ENCODE results near the gene SHISAL2A. TPM values are rescaled to one million over a fixed set of nuclear protein-coding genes. Genes with fewer than 3 reads are reported as not detected.

SHISAL2A gene
- polyA plus RNA-seq, 1 donor (not counting 4 experiments of a cell fraction or from before 2014, with no cell fraction given): 0.04 TPM

DNA sequence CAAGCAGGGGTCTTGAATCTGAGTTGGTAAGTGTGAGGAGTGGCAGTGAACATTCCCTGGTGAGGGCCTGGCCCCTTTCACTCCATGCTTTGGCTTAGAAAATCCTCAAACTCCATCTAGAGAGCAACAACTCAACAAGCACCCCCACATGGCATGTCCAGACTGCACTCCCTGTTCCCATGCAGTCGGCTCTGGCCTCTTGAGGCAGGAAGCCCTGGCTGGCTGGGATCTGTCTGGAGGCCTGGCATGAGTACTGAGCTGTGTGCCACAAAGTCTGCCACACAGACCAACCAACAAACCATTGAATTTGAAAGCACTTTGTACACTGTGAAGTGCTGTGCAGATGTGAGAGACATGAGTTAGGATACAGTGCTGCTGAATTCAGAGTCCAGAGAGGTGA is 40.0 kb downstream of the SHISAL2A start:
- dilution Hi-C loops (cut with MboI; ENCODE audit: extremely low pct_ligation_motif_present, low sequenced_read_pairs): no loop called here
- peak overlapping the region; percentile 83 for H2AFZ ChIP-seq (ENCODE audit: control insufficient read depth, low read length)
- DNase-seq (ENCODE audit: low read depth, low spot score): no peak

DNA sequence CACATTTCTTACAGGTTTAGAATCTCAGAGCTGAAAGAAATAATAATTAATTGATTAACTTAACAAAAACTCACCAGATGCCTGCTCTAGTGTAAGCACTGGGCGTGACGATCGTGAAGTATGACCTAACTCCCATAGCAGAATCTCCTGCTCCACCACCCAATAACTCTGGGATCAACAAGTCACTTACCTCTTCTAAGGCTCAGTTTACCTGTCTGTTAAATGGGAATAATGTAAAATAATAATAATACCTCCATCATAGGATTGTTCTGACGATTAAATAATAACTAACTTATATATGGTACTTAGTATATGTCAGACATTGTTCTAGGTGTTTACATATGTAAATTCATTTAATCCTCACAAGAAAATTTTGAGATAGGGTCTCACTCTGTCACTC is 40.5 kb downstream of the SHISAL2A start:
- H3K27ac ChIP-seq (ENCODE audit: control insufficient read depth, insufficient read depth, low read length): peak overlapping the region; percentile 29
- H3K9me3 ChIP-seq (ENCODE audit: control insufficient read depth, low read depth, low read length): no peaks in the 10 kb centered on the region
- no peak overlapping the region for H2AFZ ChIP-seq (ENCODE audit: control insufficient read depth, low read length)
- no peak for TF ChIP-seq EZH2 (IDR thresholded peaks at IDR 0.05; ENCODE audit: low read length)
- TF ChIP-seq, protein P1, sequence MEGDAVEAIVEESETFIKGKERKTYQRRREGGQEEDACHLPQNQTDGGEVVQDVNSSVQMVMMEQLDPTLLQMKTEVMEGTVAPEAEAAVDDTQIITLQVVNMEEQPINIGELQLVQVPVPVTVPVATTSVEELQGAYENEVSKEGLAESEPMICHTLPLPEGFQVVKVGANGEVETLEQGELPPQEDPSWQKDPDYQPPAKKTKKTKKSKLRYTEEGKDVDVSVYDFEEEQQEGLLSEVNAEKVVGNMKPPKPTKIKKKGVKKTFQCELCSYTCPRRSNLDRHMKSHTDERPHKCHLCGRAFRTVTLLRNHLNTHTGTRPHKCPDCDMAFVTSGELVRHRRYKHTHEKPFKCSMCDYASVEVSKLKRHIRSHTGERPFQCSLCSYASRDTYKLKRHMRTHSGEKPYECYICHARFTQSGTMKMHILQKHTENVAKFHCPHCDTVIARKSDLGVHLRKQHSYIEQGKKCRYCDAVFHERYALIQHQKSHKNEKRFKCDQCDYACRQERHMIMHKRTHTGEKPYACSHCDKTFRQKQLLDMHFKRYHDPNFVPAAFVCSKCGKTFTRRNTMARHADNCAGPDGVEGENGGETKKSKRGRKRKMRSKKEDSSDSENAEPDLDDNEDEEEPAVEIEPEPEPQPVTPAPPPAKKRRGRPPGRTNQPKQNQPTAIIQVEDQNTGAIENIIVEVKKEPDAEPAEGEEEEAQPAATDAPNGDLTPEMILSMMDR (optimal IDR thresholded peaks at IDR 0.05 in 1 of 3, IDR thresholded peaks at IDR 0.05 in 1 of 3, conservative IDR thresholded peaks at IDR 0.05 in 1 of 3; ENCODE audit: extremely low read depth in 1 of 3, insufficient read depth in 2 of 3, low read length in 3 of 3): no peak
- no peaks in the 10 kb centered on the region for H3K27me3 ChIP-seq (ENCODE audit: control insufficient read depth, extremely low read depth, insufficient read depth, low read length)
- H3K4me1 ChIP-seq (ENCODE audit: control insufficient read depth, extremely low read depth, insufficient read depth, low read length): peaks cover 33% of the 10 kb centered on the region
- dilution Hi-C loops (cut with MboI; ENCODE audit: extremely low pct_ligation_motif_present, low sequenced_read_pairs): no loop called here
- H3K4me2 ChIP-seq (ENCODE audit: control insufficient read depth, extremely low read depth, insufficient read depth, low read depth, low read length): no peak overlapping the region
- no peak overlapping the region for H3K4me3 ChIP-seq (ENCODE audit: control insufficient read depth in 2 of 3, extremely low read depth in 1 of 3, insufficient read depth in 2 of 3, low read depth in 1 of 3, low read length in 3 of 3)
- H3K9ac ChIP-seq (ENCODE audit: control insufficient read depth, extremely low read depth, insufficient read depth, low read length): no peak overlapping the region
- no peaks in the 10 kb centered on the region for H3K36me3 ChIP-seq (ENCODE audit: control insufficient read depth in 2 of 2, extremely low read depth in 1 of 2, insufficient read depth in 2 of 2, low read length in 2 of 2)
- no peaks in the 10 kb centered on the region for H3K79me2 ChIP-seq (ENCODE audit: control insufficient read depth, insufficient read depth, low read length)
- no peaks in the 10 kb centered on the region for H4K20me1 ChIP-seq (ENCODE audit: control insufficient read depth, extremely low read depth, insufficient read depth, low read length)
- DNase-seq (ENCODE audit: low read depth, low spot score) (no peak), FAIRE-seq (no peak)
- no peaks in the 10 kb centered on the region for H3K9me1 ChIP-seq (ENCODE audit: control insufficient read depth, extremely low read depth, insufficient read depth, low read length)

More for the DNA sequence above, 40.0 kb downstream of the SHISAL2A start:
- Histone ChIP-seq H3K4me2 (ENCODE audit: control insufficient read depth, extremely low read depth, insufficient read depth, low read depth, low read length) (peak overlapping the region; percentile 20), H3K79me2 (ENCODE audit: control insufficient read depth, insufficient read depth, low read length) (no peaks in the 10 kb centered on the region), H3K9me1 (ENCODE audit: control insufficient read depth, extremely low read depth, insufficient read depth, low read length) (no peaks in the 10 kb centered on the region), H4K20me1 (ENCODE audit: control insufficient read depth, extremely low read depth, insufficient read depth, low read length) (no peaks in the 10 kb centered on the region), H3K27me3 (ENCODE audit: control insufficient read depth, extremely low read depth, insufficient read depth, low read length) (no peaks in the 10 kb centered on the region), H3K9ac (ENCODE audit: control insufficient read depth, extremely low read depth, insufficient read depth, low read length) (peak overlapping the region; percentile 30), H3K27ac (ENCODE audit: control insufficient read depth, insufficient read depth, low read length) (peak overlapping the region; percentile 29), H3K4me1 (ENCODE audit: control insufficient read depth, extremely low read depth, insufficient read depth, low read length) (peaks cover 38% of the 10 kb centered on the region), H3K9me3 (ENCODE audit: control insufficient read depth, low read depth, low read length) (no peaks in the 10 kb centered on the region), H3K4me3 (ENCODE audit: control insufficient read depth in 2 of 3, extremely low read depth in 1 of 3, insufficient read depth in 2 of 3, low read depth in 1 of 3, low read length in 3 of 3) (no peak overlapping the region), H3K36me3 (ENCODE audit: control insufficient read depth in 2 of 2, extremely low read depth in 1 of 2, insufficient read depth in 2 of 2, low read length in 2 of 2) (no peaks in the 10 kb centered on the region)
- FAIRE-seq: peak; percentile 69
- no peak for TF ChIP-seq EZH2 (IDR thresholded peaks at IDR 0.05; ENCODE audit: low read length)
- TF ChIP-seq, protein P1 (optimal IDR thresholded peaks at IDR 0.05 in 1 of 3, IDR thresholded peaks at IDR 0.05 in 1 of 3, conservative IDR thresholded peaks at IDR 0.05 in 1 of 3; ENCODE audit: extremely low read depth in 1 of 3, insufficient read depth in 2 of 3, low read length in 3 of 3): no peak
